Stomach (tissue), 9 donors: ENCODE measurements around the gene AGAP1. TPM values are rescaled to one million over a fixed set of nuclear protein-coding genes. Genes with fewer than 3 reads are reported as not detected.

Source experiments
- DNase-seq, 2 donors: peaks; one replicate each; pipeline versions ENCODE4 v3.0.0 to v3.0.0-alpha.2; 2013 to 2019
- H3K27ac ChIP-seq, 5 donors: fragments of 200-600 bp in 4 of 5; sonication (generic) in 4 of 5; one replicate each; pipeline ENCODE4 v1.5.1; 2013 to 2019; ENCODE audit warnings: mild to moderate bottlenecking in 1 of 5, moderate library complexity in 1 of 5
- H3K27me3 ChIP-seq, 3 donors: fragments of 200-600 bp; sonication (generic); one replicate each; pipeline ENCODE4 v1.5.1; 2017 to 2019; ENCODE audit warnings: mixed run types in 1 of 3
- H3K36me3 ChIP-seq, 4 donors: fragments of 200-600 bp; sonication (generic); 1 replicate in 3 of 4; 2 replicates in 1 of 4; pipeline ENCODE4 v1.5.1; 2016 to 2019
- H3K4me1 ChIP-seq, 4 donors: fragments of 200-600 bp; sonication (generic); one replicate each; pipeline ENCODE4 v1.5.1; 2016 to 2019
- H3K4me3 ChIP-seq, 4 donors: fragments of 200-600 bp; sonication (generic) in 3 of 4; one replicate each; pipeline ENCODE4 v1.5.1; 2016 to 2019; ENCODE audit warnings: mild to moderate bottlenecking in 1 of 4
- H3K9me3 ChIP-seq, 4 donors: fragments of 200-600 bp; sonication (generic); one replicate each; pipeline ENCODE4 v1.5.1; 2016 to 2019
- CTCF ChIP-seq, 7 experiments: fragments of 450-650 bp in 4 of 7; fragments of 200-600 bp in 3 of 7; sonication (generic) in 3 of 7; IDR thresholded peaks; one replicate each; pipeline ENCODE4 v1.5.1; 2016 to 2019; ENCODE audit warnings: antibody characterized with exemption in 7 of 7, control low read depth in 2 of 7, mild to moderate bottlenecking in 1 of 7
- EP300 ChIP-seq: sonication (generic); formaldehyde crosslinking; IDR thresholded peaks from one replicate; pipeline ENCODE4 v1.6.1; 2017; ENCODE audit warnings: antibody characterized with exemption
- POLR2A ChIP-seq, 4 donors: fragments of 450-650 bp; IDR thresholded peaks; one replicate each; pipeline ENCODE4 v1.6.1; 2016; ENCODE audit warnings: antibody characterized with exemption in 4 of 4, control low read depth in 2 of 4, mild to moderate bottlenecking in 1 of 4, moderate library complexity in 1 of 4
- POLR2AphosphoS5 ChIP-seq, 3 donors: sonication (generic); formaldehyde crosslinking; IDR thresholded peaks; one replicate each; pipeline ENCODE4 v1.6.1; 2016; ENCODE audit warnings: antibody characterized with exemption in 3 of 3
- WGBS, 5 donors: extraction: QIAGEN DNeasy Blood & Tissue Kit in 3 of 5; methylation state at CpG; one replicate each; pipeline versions ENCODE4 v1.1.5 to v1.1.7; 2013 to 2018; 5-methylcytosine and 5-hydroxymethylcytosine counted together
- intact Hi-C: fragments of 100-400 bp; cut with DNase I; formaldehyde crosslinking; loops from one replicate; pipeline ENCODE4 v1.15.1; 2023; ENCODE audit warnings: low total_unique reads
- polyA plus RNA-seq, 3 donors: library from polyadenylated mRNA; stranded (reverse); fragments of 200-250 nt; gene quantifications; one replicate each; pipeline ENCODE4 v1.2.3, GENCODE V29; 2013
- total RNA-seq, 5 donors: library from RNA; depleted of rRNA; stranded (reverse); fragments of >200 nt; gene quantifications; one replicate each; pipeline versions ENCODE4 v1.1.0 to v1.2.3, GENCODE V29; 2014 to 2016
- donor health status: healthy with polysubstance abuse.
- donor health status: Bipolar disorder and iron deficiency.
- donor health status: healthy.

The AGAP1 gene
- total and polyA plus RNA-seq, 8 donors, result 4.2 to 139 (median 35.0) TPM

DNA sequence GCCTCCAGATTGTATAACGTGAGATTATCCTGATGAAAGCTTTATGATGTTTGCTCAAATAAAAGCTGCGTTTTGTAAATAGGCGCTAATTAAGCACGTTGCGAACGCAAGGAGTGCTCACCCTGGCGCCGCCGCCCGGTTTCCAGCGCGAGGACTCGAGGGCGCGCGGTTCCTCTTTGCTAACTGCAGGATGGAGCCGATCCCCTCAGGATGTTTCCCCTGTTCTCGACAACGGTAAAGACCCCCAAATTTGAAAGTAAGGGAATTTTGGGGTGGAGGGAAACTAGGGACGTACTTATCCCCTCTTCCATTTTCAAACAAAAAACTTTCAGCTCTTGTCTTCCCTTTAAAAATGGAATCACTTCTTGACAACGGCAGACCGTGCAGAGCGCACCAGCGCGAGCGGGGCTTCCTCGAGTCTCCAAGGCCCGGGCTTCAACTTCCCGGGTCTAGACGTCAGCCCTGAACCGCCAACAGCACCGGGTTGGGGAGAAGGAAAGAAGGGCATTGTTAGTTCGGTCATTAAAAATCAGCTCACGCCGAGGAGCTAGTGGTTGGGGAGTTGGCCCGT, 675.4 kb downstream of the AGAP1 start:
- H3K4me3 ChIP-seq, result no peak overlapping the region
- peaks cover 29 to 83% (median 59%) of the 10 kb centered on the region in 4 donors for H3K4me1 ChIP-seq
- H3K36me3 ChIP-seq, result no peaks in the 10 kb centered on the region
- WGBS, 5 donors, result 6 to 13% (median 9%) methylated on average over 34 to 36 of the region's 36 CpGs
- no peak overlapping the region for H3K27ac ChIP-seq
- TF ChIP-seq CTCF (IDR thresholded peaks at IDR 0.05) (no peak), POLR2AphosphoS5 (IDR thresholded peaks at IDR 0.05) (no peak), EP300 (no peak), POLR2A (IDR thresholded peaks at IDR 0.05) (no peak)
- peaks cover 0 to 8% (median 0%) of the 10 kb centered on the region in 4 donors for H3K9me3 ChIP-seq
- intact Hi-C loops, result loop anchor here (5.0 kb wide), 1 partner anchor 392 kb away; no protein-coding TSS in a partner anchor
- no peak for DNase-seq
- H3K27me3 ChIP-seq, result peaks cover 63 to 100% (median 99%) of the 10 kb centered on the region in 3 donors

DNA sequence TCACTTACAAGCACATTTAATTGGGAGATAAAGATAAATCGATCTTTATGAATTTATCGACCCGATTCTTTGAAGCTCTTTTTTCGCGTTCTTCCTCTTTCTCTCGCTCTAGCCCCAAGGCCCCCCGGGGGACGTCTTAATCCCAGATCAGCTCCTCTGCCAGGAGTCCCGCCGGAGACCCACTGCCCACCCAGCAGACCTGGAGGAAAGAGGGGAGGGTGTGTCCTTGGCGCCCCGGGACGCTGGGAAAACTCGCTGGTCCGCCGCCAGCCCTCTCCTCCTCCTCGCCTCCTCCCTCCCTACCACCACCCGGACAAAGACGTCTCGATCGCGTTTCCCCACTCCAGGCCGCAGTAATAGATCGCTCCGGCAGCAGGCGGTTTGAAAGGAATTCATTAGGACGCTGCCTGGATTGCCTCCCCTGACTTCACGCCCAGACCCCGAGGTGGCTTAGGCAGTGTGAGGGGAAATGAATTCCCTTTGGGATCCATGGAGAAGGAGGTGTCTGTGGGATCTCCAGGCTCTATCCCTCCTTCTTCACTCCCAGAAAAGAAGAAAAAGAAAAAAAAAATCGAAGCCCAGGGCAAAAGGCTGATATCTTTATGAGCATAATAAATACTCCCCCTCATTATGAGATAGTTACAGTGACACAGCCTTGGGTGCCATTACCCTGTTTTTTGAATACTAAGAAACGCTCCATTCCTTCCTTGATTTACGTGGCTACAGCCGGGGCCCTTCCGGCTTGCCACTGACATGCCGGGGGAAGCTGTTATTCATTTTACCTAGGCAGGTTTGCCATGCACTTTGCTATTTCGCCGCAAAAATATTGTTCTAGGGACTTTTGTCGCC, 676.1 kb downstream of the AGAP1 start:
- intact Hi-C loops, result loop anchor here (5.0 kb wide), 1 partner anchor 393 kb away; no protein-coding TSS in a partner anchor
- H3K27ac ChIP-seq, result no peak overlapping the region
- peaks cover 0 to 8% (median 0%) of the 10 kb centered on the region in 4 donors for H3K9me3 ChIP-seq
- TF ChIP-seq CTCF (IDR thresholded peaks at IDR 0.05), result no peak
- TF ChIP-seq EP300, result no peak
- no peak for TF ChIP-seq POLR2AphosphoS5 (IDR thresholded peaks at IDR 0.05)
- TF ChIP-seq POLR2A (IDR thresholded peaks at IDR 0.05), result no peak
- no peak overlapping the region for H3K4me3 ChIP-seq
- H3K36me3 ChIP-seq, result no peaks in the 10 kb centered on the region
- WGBS, 5 donors, result 6 to 10% (median 8%) methylated on average over 37 to 38 of the region's 38 CpGs
- H3K27me3 ChIP-seq, result peaks cover 58 to 100% (median 99%) of the 10 kb centered on the region in 3 donors
- DNase-seq, result no peak
- peaks cover 22 to 76% (median 52%) of the 10 kb centered on the region in 4 donors for H3K4me1 ChIP-seq

- intact Hi-C loops, result no loop called here
- Histone ChIP-seq H3K9me3 (peaks cover 0 to 8% (median 0%) of the 10 kb centered on the region in 4 donors), H3K36me3 (no peaks in the 10 kb centered on the region), H3K27ac (no peak overlapping the region), H3K4me1 (peaks cover 22 to 68% (median 51%) of the 10 kb centered on the region in 4 donors), H3K4me3 (no peak overlapping the region), H3K27me3 (peaks cover 58 to 100% (median 96%) of the 10 kb centered on the region in 3 donors)
- 9 to 13% (median 12%) methylated on average over 21 of the region's 21 CpGs for WGBS, 5 donors
- no peak for DNase-seq
- TF ChIP-seq EP300 (no peak), CTCF (IDR thresholded peaks at IDR 0.05) (no peak), POLR2A (IDR thresholded peaks at IDR 0.05) (no peak), POLR2AphosphoS5 (IDR thresholded peaks at IDR 0.05) (no peak)
These were observed 676.8 kb downstream of the AGAP1 start for GRCh38 chr2:236170590-236171165.

DNA sequence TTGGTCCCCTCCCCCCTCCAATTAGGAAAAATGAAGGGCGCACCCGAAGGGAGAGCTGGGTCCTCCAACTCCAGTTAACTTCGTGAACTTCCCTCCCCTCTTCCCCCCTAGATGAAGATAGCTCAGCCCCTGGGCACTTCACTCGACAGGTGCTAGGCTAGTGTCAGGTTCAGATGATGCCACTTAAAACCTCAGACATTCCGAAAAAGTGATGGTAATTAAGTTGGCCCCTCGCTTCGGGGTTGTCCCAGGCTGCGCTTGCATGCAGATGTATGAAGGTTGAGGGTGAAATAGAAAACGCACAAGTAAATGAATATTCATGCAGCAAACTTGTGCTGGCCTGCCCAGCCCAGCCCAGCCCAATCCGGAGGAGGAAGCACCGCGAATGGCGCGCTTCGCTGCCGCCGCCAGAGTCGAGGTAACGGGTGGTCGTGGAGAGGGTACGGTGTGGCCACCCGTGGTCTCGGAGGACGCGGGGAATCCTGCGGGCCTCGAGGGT, 677.4 kb downstream of the AGAP1 start:
- peaks cover 0 to 8% (median 0%) of the 10 kb centered on the region in 4 donors for H3K9me3 ChIP-seq
- H3K27ac ChIP-seq, result no peak overlapping the region
- WGBS, 5 donors, result 4 to 16% (median 6%) methylated on average over 27 of the region's 27 CpGs
- H3K4me1 ChIP-seq, result peaks cover 22 to 63% (median 45%) of the 10 kb centered on the region in 4 donors
- H3K36me3 ChIP-seq, result no peaks in the 10 kb centered on the region
- DNase-seq, result no peak
- intact Hi-C loops, result no loop called here
- no peak for TF ChIP-seq POLR2AphosphoS5 (IDR thresholded peaks at IDR 0.05)
- no peak for TF ChIP-seq EP300
- TF ChIP-seq CTCF (IDR thresholded peaks at IDR 0.05), result no peak
- TF ChIP-seq POLR2A (IDR thresholded peaks at IDR 0.05), result no peak
- peaks cover 58 to 100% (median 91%) of the 10 kb centered on the region in 3 donors for H3K27me3 ChIP-seq
- H3K4me3 ChIP-seq, result no peak overlapping the region
